Activated CD8-positive, alpha-beta T cell treated with anti-CD3 and anti-CD28 coated beads, Interleukin-2, amount 10 ng/mL, durations not matched to agents 7 days and 5 days (primary cell): ENCODE results near the gene LARP4B. TPM values are rescaled to one million over a fixed set of nuclear protein-coding genes. Genes with fewer than 3 reads are reported as not detected.

Experiments used
- ATAC-seq: fragments of 150-1000 bp; cut with Tn5 transposase; one replicate; pipeline ENCODE4 v1.10.0; 2021; ENCODE audit warnings: moderate library complexity
- CTCF ChIA-PET: fragments of 350-600 bp; sonication (Branson Sonifier 250); formaldehyde crosslinking; loops from one replicate; lab custom pipeline; 2021; ENCODE audit warnings: antibody characterized with exemption; lab: Charles Lee
- POLR2A ChIA-PET: fragments of 350-600 bp; sonication (Branson Sonifier 250); formaldehyde crosslinking; loops from one replicate; lab custom pipeline; 2021; ENCODE audit warnings: antibody characterized with exemption; lab: Charles Lee
- DNase-seq: peaks from one replicate; pipeline ENCODE4 v3.0.0-alpha.2; 2020
- H3K27ac Mint-ChIP-seq: one replicate; pipeline ENCODE4 v1.8.0; 2021; ENCODE audit warnings: mild to moderate bottlenecking, mixed read lengths
- H3K27me3 Mint-ChIP-seq: one replicate; pipeline ENCODE4 v1.8.0; 2021; ENCODE audit warnings: low read depth, mixed read lengths
- H3K36me3 Mint-ChIP-seq: one replicate; pipeline ENCODE4 v1.8.0; 2021; ENCODE audit warnings: low read depth, mixed read lengths
- H3K4me1 Mint-ChIP-seq: one replicate; pipeline ENCODE4 v1.8.0; 2021; ENCODE audit warnings: low read depth, mixed read lengths
- H3K4me3 Mint-ChIP-seq: one replicate; pipeline ENCODE4 v1.8.0; 2021; ENCODE audit warnings: mild to moderate bottlenecking, mixed read lengths
- H3K9me3 Mint-ChIP-seq: one replicate; pipeline ENCODE4 v1.8.0; 2022; ENCODE audit warnings: mixed read lengths; ENCODE audit not compliant: insufficient read depth
- total RNA-seq, 2 experiments: library from RNA; stranded (reverse); gene quantifications; one replicate each; pipeline ENCODE4 v1.2.3, GENCODE V29; 2021

The LARP4B gene
- total RNA-seq, 2 experiments from 2014 or later = 107 to 108 TPM

- Mint-ChIP-seq H3K27me3 (no peaks in the 10 kb centered on the region), H3K36me3 (peaks cover 76% of the 10 kb centered on the region), H3K9me3 (no peaks in the 10 kb centered on the region), H3K4me3 (no peak overlapping the region), H3K27ac (peak overlapping the region; percentile 27), H3K4me1 (peaks cover 40% of the 10 kb centered on the region)
- no peak for DNase-seq
- peak; percentile 39 for ATAC-seq
- ChIA-PET CTCF (no interaction called here), POLR2A (interaction anchor here (0.6 kb wide), 1 partner anchor 399 kb away, joined by 3 read pairs; no protein-coding TSS in a partner anchor)
These were observed 74.9 kb downstream of the LARP4B start for GRCh38 chr10:856416-857157.

DNA sequence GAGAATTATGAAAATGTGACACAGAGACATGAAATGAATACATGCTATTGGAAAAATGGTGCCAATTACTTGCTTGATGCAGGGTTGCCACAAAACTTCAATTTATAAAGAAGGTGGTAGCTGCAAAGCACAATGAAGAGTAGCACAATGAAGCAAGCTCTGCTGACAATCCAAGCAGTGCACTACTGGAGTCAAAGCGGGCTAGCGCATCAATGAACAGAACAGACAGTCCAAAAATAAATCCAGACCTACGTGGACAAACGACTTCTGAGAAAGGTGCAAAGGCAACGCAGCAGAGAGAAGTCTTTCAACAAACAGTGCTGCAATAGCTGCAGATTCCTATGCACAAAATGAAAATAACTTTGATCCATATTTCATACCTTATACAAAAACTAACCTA, 75.8 kb downstream of the LARP4B start:
- Mint-ChIP-seq H3K27ac (peak overlapping the region; percentile 1), H3K4me1 (peaks cover 46% of the 10 kb centered on the region), H3K36me3 (peaks cover 75% of the 10 kb centered on the region), H3K27me3 (no peaks in the 10 kb centered on the region), H3K9me3 (no peaks in the 10 kb centered on the region), H3K4me3 (no peak overlapping the region)
- ATAC-seq = no peak
- ChIA-PET CTCF (interaction anchor here (0.9 kb wide), 1 partner anchor 14 kb away, joined by 3 read pairs; no protein-coding TSS in a partner anchor), POLR2A (interaction anchor here (0.6 kb wide), 1 partner anchor 399 kb away, joined by 3 read pairs; no protein-coding TSS in a partner anchor)
- DNase-seq = no peak

- Mint-ChIP-seq H3K4me1 (peaks cover 46% of the 10 kb centered on the region), H3K27me3 (no peaks in the 10 kb centered on the region), H3K36me3 (peaks cover 74% of the 10 kb centered on the region), H3K9me3 (no peaks in the 10 kb centered on the region), H3K4me3 (no peak overlapping the region), H3K27ac (peak overlapping the region; percentile 1)
- POLR2A ChIA-PET = no interaction called here
- no peak for DNase-seq
- ATAC-seq = no peak
- CTCF ChIA-PET = interaction anchor here (0.9 kb wide), 1 partner anchor 14 kb away, joined by 3 read pairs; no protein-coding TSS in a partner anchor
These were observed 76.4 kb downstream of the LARP4B start for GRCh38 chr10:855079-855478.

GRCh38 chr10:853017-853416, 78.5 kb downstream of the LARP4B start:
- POLR2A ChIA-PET = no interaction called here
- peaks cover 40% of the 10 kb centered on the region for H3K4me1 Mint-ChIP-seq
- ATAC-seq (no peak), DNase-seq (no peak)
- CTCF ChIA-PET = no interaction called here
- peaks cover 68% of the 10 kb centered on the region for H3K36me3 Mint-ChIP-seq
- no peak overlapping the region for H3K27ac Mint-ChIP-seq
- H3K4me3 Mint-ChIP-seq = no peak overlapping the region
- no peaks in the 10 kb centered on the region for H3K9me3 Mint-ChIP-seq
- no peaks in the 10 kb centered on the region for H3K27me3 Mint-ChIP-seq

DNA sequence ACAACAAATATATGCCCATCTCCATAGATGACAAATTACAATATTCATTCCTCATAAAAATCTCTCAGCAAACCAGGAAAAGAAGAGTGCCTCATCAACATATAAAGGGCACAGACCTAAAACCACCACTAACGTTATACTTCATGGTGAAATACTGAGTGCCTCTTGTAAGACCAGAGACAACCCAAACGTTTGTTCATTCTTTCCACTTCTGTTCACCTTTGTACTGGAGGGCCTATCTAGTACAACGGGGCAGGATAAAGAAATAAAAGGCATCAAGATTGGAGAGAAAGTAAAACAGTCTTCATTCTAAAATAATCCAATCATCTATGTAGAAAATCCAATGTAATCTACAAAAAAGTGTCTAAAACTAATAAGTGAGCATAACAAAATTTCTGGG, 79.1 kb downstream of the LARP4B start:
- Mint-ChIP-seq H3K9me3 (no peaks in the 10 kb centered on the region), H3K27ac (peak overlapping the region; percentile 34), H3K4me1 (peaks cover 35% of the 10 kb centered on the region), H3K27me3 (no peaks in the 10 kb centered on the region), H3K36me3 (peaks cover 66% of the 10 kb centered on the region), H3K4me3 (no peak overlapping the region)
- ATAC-seq = no peak
- ChIA-PET POLR2A (no interaction called here), CTCF (no interaction called here)
- DNase-seq = no peak

DNA sequence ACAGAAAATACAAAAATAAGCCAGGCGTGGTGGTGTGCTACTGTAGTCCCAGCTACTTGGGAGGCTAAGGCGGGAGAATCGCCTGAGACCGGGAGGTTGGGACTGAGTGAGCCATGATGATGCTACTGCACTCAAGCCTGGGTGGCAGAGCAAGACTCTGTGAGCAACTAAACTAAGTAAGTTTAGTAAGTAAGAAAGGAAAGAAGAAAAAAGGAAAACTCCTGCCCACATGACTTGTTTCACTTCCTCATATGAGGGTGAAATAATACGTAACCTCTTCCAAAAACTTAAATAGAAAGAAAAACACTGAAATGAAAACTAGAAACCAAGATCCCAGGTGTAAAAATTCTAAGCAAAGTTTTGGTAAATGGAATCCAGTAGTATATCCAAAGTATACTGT, 79.6 kb downstream of the LARP4B start:
- DNase-seq = no peak
- CTCF ChIA-PET = no interaction called here

GRCh38 chr10:850093-850492, 81.4 kb downstream of the LARP4B start:
- Mint-ChIP-seq H3K36me3 (peaks cover 61% of the 10 kb centered on the region), H3K4me1 (peaks cover 41% of the 10 kb centered on the region), H3K27me3 (no peaks in the 10 kb centered on the region), H3K9me3 (no peaks in the 10 kb centered on the region), H3K27ac (no peak overlapping the region), H3K4me3 (no peak overlapping the region)
- POLR2A ChIA-PET = interaction anchor here (0.6 kb wide), 1 partner anchor 18 kb away, joined by 3 read pairs; no protein-coding TSS in a partner anchor
- CTCF ChIA-PET = interaction anchor here (1.5 kb wide), 1 partner anchor 15 kb away, joined by 4 read pairs; no protein-coding TSS in a partner anchor
- no peak for ATAC-seq
- DNase-seq = no peak

More for the DNA sequence above, 79.6 kb downstream of the LARP4B start:
- Mint-ChIP-seq H3K4me1 (peaks cover 34% of the 10 kb centered on the region), H3K36me3 (peaks cover 65% of the 10 kb centered on the region), H3K9me3 (no peaks in the 10 kb centered on the region), H3K27ac (peak overlapping the region; percentile 34), H3K27me3 (no peaks in the 10 kb centered on the region), H3K4me3 (no peak overlapping the region)
- ATAC-seq = no peak
- POLR2A ChIA-PET = no interaction called here

GRCh38 chr10:847868-848267, 83.6 kb downstream of the LARP4B start:
- H3K9me3 Mint-ChIP-seq = no peaks in the 10 kb centered on the region

DNA sequence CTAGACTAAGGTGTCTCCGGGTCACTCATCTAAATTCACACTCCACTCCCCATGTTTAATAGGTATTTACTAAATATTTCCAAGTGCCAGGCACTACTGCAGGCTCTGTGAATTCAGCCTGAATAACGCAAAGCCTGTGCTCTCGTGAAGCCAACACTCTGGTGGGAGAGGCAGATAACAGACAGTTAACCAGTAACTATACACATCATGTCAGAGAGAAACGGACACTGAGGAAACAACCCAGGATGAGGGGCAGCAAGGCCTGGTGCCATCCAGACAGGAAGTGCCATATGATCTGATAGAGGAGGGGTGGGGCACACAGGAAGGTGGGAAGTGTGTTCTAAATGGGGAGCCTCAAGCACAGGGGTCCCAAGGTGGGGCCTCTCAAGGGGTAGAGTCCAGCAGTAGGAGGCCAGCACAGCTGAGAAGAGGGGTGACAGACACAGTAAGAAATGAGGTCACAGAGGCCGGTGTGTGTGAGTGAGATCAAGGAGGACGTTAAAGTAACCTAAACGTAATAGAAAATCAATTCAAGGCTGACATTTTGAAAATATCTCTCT, 85.3 kb downstream of the LARP4B start:
- DNase-seq (no peak), ATAC-seq (peak; percentile 27)
- Mint-ChIP-seq H3K36me3 (peaks cover 55% of the 10 kb centered on the region), H3K4me3 (no peak overlapping the region), H3K9me3 (no peaks in the 10 kb centered on the region), H3K4me1 (peaks cover 31% of the 10 kb centered on the region), H3K27me3 (no peaks in the 10 kb centered on the region), H3K27ac (peak overlapping the region; percentile 58)
- CTCF ChIA-PET = no interaction called here
- POLR2A ChIA-PET = no interaction called here

More at GRCh38 chr10:847868-848267, 83.6 kb downstream of the LARP4B start:
- H3K4me3 Mint-ChIP-seq = no peak overlapping the region
- ATAC-seq (no peak), DNase-seq (no peak)
- no peak overlapping the region for H3K27ac Mint-ChIP-seq
- peaks cover 46% of the 10 kb centered on the region for H3K4me1 Mint-ChIP-seq
- ChIA-PET CTCF (no interaction called here), POLR2A (no interaction called here)
- H3K36me3 Mint-ChIP-seq = peaks cover 65% of the 10 kb centered on the region
- no peaks in the 10 kb centered on the region for H3K27me3 Mint-ChIP-seq

DNA sequence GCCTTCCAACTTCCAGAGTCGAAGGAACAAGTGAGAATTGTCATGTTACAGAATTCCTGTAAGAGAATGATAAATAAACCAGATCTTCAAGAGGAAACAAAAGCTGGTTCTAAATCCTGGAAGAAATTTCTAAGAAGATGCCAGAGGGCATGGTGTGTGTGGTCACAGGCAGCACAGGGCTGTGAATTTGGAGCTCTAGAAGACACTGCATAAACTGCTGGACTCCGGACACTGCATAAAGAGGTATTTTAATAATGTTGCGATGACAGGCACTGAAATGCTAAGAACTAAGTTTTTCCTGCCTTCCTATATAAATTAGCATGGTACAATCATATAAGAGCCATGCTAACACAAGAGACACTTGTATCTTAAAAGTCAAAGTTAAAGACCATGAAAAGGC, 86.0 kb downstream of the LARP4B start:
- ATAC-seq (no peak), DNase-seq (no peak)
- H3K4me1 Mint-ChIP-seq = peaks cover 29% of the 10 kb centered on the region
- ChIA-PET POLR2A (no interaction called here), CTCF (no interaction called here)
- no peaks in the 10 kb centered on the region for H3K27me3 Mint-ChIP-seq
- no peaks in the 10 kb centered on the region for H3K9me3 Mint-ChIP-seq
- peaks cover 57% of the 10 kb centered on the region for H3K36me3 Mint-ChIP-seq
- H3K27ac Mint-ChIP-seq = peak overlapping the region; percentile 58
- no peak overlapping the region for H3K4me3 Mint-ChIP-seq

DNA sequence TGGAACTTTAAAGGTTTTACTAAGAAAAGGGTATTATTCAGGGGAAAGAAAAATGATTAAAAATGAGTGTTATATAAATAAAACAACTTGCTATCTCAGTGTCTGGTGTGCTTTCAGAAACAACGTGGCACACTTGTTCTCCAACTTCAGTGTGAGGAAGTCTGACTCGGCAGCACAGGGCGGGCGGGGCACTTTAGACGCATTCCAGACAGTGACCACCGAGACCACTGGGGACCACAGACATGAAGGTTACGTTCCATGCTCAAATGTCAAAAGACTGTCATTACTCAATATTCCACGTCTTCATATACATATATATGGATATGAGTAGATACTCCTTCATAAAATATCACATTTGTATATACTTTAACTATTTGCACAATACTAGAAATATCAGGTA, 87.0 kb downstream of the LARP4B start:
- DNase-seq (no peak), ATAC-seq (no peak)
- Mint-ChIP-seq H3K4me3 (no peak overlapping the region), H3K4me1 (peaks cover 29% of the 10 kb centered on the region), H3K27me3 (no peaks in the 10 kb centered on the region), H3K36me3 (peaks cover 54% of the 10 kb centered on the region), H3K9me3 (no peaks in the 10 kb centered on the region), H3K27ac (no peak overlapping the region)
- ChIA-PET CTCF (no interaction called here), POLR2A (no interaction called here)

GRCh38 chr10:843703-844102, 87.8 kb downstream of the LARP4B start:
- ATAC-seq (no peak), DNase-seq (no peak)
- ChIA-PET POLR2A (no interaction called here), CTCF (no interaction called here)
- H3K36me3 Mint-ChIP-seq = peaks cover 55% of the 10 kb centered on the region
- no peaks in the 10 kb centered on the region for H3K27me3 Mint-ChIP-seq
- no peak overlapping the region for H3K4me3 Mint-ChIP-seq
- H3K4me1 Mint-ChIP-seq = peaks cover 29% of the 10 kb centered on the region
- H3K9me3 Mint-ChIP-seq = no peaks in the 10 kb centered on the region
- H3K27ac Mint-ChIP-seq = no peak overlapping the region
